ENCODE results near the gene TLR9.
A peak's percentile ranks its signal among the peaks of the same experiment; 100 is the strongest.

DNA sequence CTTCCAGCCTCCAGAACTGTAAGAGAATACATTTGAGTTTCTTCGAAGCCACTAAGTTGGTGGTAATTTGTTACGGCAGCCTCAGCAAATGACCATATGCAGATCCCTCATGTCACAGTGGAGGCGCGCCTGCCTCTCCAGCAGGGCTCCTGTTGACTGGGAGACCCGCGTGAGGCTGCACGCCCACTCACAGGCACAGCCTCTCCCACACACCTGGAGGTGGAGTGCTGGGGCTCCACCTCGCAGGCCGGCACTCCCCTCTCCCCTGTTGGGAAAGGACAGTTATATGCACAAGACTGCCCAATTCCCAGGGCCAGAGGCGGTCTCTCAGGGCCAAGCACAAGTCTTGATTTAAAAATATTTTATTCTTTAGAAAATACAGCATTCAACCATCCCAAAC, 2.8 kb upstream of the TLR9 start:
- TF ChIP-seq, protein P1, sequence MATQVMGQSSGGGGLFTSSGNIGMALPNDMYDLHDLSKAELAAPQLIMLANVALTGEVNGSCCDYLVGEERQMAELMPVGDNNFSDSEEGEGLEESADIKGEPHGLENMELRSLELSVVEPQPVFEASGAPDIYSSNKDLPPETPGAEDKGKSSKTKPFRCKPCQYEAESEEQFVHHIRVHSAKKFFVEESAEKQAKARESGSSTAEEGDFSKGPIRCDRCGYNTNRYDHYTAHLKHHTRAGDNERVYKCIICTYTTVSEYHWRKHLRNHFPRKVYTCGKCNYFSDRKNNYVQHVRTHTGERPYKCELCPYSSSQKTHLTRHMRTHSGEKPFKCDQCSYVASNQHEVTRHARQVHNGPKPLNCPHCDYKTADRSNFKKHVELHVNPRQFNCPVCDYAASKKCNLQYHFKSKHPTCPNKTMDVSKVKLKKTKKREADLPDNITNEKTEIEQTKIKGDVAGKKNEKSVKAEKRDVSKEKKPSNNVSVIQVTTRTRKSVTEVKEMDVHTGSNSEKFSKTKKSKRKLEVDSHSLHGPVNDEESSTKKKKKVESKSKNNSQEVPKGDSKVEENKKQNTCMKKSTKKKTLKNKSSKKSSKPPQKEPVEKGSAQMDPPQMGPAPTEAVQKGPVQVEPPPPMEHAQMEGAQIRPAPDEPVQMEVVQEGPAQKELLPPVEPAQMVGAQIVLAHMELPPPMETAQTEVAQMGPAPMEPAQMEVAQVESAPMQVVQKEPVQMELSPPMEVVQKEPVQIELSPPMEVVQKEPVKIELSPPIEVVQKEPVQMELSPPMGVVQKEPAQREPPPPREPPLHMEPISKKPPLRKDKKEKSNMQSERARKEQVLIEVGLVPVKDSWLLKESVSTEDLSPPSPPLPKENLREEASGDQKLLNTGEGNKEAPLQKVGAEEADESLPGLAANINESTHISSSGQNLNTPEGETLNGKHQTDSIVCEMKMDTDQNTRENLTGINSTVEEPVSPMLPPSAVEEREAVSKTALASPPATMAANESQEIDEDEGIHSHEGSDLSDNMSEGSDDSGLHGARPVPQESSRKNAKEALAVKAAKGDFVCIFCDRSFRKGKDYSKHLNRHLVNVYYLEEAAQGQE (IDR thresholded peaks at IDR 0.05; ENCODE audit: low read depth), result no peak
- TF ChIP-seq CREB1 (IDR thresholded peaks at IDR 0.05; ENCODE audit: low read depth), result no peak
- TF ChIP-seq TAF1 (IDR thresholded peaks at IDR 0.05; ENCODE audit: low read depth), result no peak
- TF ChIP-seq, protein P2, sequence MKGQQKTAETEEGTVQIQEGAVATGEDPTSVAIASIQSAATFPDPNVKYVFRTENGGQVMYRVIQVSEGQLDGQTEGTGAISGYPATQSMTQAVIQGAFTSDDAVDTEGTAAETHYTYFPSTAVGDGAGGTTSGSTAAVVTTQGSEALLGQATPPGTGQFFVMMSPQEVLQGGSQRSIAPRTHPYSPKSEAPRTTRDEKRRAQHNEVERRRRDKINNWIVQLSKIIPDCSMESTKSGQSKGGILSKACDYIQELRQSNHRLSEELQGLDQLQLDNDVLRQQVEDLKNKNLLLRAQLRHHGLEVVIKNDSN (IDR thresholded peaks at IDR 0.05), result no peak
- TF ChIP-seq, protein P3, sequence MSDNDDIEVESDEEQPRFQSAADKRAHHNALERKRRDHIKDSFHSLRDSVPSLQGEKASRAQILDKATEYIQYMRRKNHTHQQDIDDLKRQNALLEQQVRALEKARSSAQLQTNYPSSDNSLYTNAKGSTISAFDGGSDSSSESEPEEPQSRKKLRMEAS (IDR thresholded peaks at IDR 0.05), result no peak
- 0 out of 2 replicates have a peak, but pooled peaks have one; percentile 34 for TF ChIP-seq EGR1 (IDR thresholded peaks at IDR 0.05)
- no peak for TF ChIP-seq ZBTB7A (IDR thresholded peaks at IDR 0.05; ENCODE audit: low read depth)
- TF ChIP-seq YY1 (IDR thresholded peaks at IDR 0.05; ENCODE audit: low read depth), result no peak
- no peak for TF ChIP-seq EP300 (IDR thresholded peaks at IDR 0.05; ENCODE audit: borderline replicate concordance)
- no peak for TF ChIP-seq CEBPB (IDR thresholded peaks at IDR 0.05)
- no peak for TF ChIP-seq FOXM1 (IDR thresholded peaks at IDR 0.05; ENCODE audit: borderline replicate concordance, low read depth)
- TF ChIP-seq TEAD4 (IDR thresholded peaks at IDR 0.05), result no peak

Measured in Ishikawa (cell line).